GM19043 (cell line): ENCODE results near the gene PKM.
"Not testable (repeated sequence)": the region's sequence is repeated elsewhere in the genome, so short reads cannot be mapped to it uniquely, and the experiment has no call there.

ENCODE experiments used
- ATAC-seq: cut with Tn5 transposase; IDR thresholded peaks from one replicate; pipeline ENCODE4 v1.9.1; 2021; ENCODE audit warnings: low read depth; ENCODE audit not compliant: unreplicated experiment

PKM gene

GRCh38 chr15:72179950-72180581 is 50.9 kb downstream of the PKM start:
- no peak for ATAC-seq

DNA sequence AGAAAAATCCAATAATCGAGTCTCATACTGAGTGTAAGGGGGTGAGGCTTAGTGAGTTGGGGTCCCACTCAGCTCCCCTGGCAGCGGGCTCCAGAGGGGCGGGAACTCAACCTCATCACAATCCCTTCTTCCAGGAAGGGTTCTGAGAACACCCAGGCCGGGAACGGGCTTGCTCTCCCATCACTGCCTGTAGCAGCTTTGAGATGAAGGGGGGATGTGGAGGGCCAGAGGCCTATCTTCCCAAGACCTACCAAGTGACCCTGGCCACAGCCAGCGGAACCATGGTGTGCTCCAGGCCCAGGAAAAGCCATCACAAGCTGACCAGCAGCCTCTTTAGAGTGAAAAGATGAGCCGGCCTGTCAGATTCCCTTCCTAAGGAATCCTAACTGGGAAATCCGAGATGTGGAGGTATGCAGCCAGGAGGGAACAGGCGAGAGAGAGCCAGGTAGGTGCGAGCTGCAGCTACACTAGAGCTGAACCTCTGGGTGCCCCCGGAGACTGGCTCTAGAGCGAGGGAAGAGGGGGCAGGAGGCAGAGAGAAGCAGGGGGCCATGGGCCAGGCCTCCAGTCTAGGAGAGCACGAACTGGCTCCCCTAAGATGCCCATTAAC is 51.9 kb downstream of the PKM start:
- no peak for ATAC-seq

DNA sequence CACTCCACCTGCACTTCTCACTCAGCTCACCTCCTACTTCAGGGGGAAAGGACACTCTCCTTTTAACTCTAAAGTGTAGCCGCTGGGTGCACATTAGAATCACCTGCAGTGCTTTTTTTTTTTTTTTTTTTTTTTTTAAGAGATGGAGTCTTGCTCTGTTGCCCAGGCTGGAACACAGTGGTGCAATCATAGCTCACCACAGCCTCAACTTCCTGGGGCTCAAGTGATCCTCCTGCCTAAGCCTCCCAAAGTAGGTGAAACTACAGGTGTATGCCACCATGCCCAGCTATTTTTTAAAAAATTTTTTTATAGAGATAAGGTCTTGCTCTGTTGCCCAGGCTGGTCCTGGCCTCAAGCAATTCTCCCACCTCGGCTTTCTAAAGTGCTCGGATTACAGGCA is 54.2 kb downstream of the PKM start:
- ATAC-seq = no peak

GRCh38 chr15:72176159-72176558 is 54.8 kb downstream of the PKM start:
- no peak for ATAC-seq

DNA sequence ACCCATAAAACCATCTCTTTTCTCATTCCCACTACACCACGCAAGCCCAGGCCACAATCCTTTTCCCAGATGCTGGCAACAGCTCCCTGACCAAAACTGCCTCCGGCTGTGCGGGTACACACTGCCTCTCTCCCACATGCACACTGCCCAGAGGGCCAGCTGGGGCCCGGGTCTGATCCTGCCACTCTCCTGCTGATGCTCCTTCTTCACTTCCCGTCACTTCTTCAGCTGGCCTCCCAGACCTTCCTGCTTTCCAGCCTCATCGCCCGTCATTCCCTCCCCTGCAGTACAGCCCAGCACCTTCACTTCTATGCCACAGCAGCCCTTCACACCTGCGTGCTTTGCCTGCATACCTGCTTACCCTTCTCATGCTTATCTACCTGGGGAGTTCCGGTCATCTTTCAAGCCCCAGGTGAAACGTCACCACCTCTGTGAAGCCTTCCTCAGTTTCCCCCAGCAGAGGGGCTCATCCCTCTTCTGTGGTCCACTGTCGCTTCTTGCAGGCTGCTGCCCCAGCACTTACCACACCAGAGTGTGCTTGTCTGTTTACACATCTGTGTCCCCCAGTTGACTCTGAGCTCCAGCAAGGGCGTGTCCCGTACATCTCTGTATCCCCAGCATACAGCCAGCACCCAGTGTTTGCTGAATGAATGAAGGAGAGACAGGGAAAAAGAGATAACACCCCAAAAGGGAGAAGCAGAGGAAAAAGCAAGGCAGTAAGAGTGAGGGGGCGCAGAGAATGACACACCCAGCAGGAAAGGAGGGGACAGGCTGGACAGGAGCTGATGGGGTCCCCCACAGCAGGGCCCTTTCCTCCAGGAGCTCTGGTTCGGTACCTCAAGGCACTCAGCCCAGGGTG is 55.6 kb downstream of the PKM start:
- ATAC-seq = no peak

DNA sequence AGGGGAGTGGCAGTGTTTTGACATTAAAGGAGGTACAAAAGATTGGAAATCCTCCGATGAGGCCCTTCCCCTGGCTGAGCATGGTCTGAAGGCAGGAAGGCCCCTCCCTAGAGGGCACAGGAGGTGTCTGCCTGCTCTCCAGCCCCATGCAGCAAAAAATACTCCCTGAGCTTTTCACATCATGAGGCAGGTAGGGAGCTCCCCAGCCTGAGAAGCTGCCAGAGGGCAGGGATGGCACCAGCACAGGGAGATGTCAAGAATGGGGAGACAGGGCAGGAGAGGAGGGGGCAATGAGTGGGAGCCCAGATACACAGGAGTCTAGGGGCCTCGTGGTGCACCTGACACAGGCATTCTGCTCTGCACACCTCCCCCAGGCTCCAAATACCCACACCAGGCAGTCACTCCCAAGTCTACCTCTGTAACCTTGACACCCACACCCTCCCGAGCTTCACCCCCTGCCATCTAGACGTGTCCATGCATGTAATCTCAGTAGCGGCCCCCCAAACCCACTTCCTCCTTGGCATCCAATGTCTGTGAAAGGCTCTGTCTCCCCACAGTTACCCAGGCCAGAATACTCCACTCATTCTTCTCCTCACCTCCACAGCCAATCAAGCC is 56.3 kb downstream of the PKM start:
- no peak for ATAC-seq

GRCh38 chr15:72173864-72174550 is 57.0 kb downstream of the PKM start:
- ATAC-seq = no peak

GRCh38 chr15:72173401-72173800 is 57.6 kb downstream of the PKM start:
- ATAC-seq = no peak

DNA sequence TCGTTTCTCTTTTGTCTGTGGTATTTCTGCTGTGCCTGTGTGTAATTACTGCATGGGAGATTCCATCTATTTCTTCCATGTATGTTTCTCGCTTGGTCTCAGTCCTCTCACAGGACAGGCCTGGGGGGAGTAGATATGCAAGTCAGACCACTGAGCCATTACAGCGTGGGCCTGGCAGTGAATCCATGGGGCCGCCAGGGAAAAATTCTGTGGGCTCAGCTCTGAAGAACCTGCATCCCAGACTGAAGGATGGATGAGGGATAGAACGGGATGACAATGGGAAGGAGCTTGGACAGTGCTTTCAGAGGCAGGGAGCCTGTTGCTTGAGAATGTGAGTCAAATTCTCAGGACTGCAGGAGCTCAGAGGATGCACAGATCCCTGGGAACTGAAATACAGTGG is 58.2 kb downstream of the PKM start:
- ATAC-seq = no peak

- ATAC-seq = not testable (repeated sequence)
Measured at GRCh38 chr15:72171978-72172377, 59.0 kb downstream of the PKM start.

GRCh38 chr15:72170691-72171090 is 60.3 kb downstream of the PKM start:
- no peak for ATAC-seq

GRCh38 chr15:72169921-72170611 is 60.9 kb downstream of the PKM start:
- no peak for ATAC-seq

DNA sequence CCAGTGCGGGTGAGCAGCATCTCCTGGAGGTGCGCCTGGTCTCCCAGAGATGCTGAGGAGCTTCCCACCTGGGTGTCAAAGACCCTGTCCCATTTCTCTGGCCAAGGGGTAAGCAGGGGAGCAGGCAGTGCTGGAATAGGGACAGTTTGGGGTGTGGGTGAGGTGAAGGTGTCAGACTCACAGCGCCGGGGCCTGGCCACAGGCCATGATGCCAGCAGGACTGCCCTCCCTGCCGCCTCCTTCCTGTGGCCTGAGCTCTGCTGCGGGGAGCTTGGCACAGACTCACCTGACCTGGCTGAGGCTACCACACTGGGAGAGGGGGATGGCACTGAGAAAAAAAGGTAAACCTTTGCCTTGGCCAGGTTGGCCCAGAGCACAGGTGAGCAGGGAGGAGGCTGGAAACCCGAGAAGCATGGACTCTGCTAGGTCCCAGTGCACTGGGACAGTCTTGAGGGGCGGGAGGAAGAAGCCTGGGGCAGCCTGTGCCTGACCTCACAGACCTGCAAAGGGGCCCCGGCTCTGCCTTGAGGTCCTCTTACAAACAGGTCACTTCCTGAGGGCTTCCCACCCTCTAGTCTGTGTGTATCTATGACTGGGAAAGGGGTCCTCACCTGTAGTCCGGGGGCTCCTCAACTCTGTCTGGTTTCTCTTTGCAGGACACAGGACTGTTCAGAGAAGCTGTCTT is 61.6 kb downstream of the PKM start:
- no peak for ATAC-seq

DNA sequence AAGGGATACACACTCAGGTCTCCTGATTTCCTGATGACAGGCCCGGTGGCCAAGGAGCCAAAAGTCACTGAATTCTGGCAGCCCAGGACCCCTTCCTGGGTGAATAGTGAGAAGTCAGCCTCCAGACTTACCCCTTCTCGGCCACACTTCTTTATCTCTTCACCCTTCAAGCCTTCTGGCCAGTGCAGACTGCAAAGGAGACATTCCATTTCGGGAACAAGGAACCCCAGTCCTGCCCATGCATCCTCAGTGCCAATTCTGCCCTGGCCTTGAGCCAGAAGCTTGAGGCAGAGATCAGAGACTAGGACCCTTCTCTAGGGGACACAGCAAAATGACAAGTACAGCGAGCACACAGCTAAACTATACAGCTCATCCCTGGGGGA is 62.2 kb downstream of the PKM start:
- ATAC-seq = no peak

GRCh38 chr15:72168131-72168807 is 62.7 kb downstream of the PKM start:
- ATAC-seq = no peak

- ATAC-seq = no peak
Measured at GRCh38 chr15:72167445-72167844, 63.5 kb downstream of the PKM start.

GRCh38 chr15:72166716-72167417 is 64.1 kb downstream of the PKM start:
- no peak for ATAC-seq

GRCh38 chr15:72163719-72164118 is 67.3 kb downstream of the PKM start:
- no peak for ATAC-seq
